ENCODE measurements around the gene GALNS.
A peak's percentile ranks its signal among the peaks of the same experiment; 100 is the strongest.

The GALNS gene

GRCh38 chr16:88814144-88814502, 42.6 kb downstream of the GALNS start:
- DNase-seq: no peak

- no peak for DNase-seq
Observed at GRCh38 chr16:88813269-88814143, 43.2 kb downstream of the GALNS start.

- no peak for DNase-seq
Observed at GRCh38 chr16:88812513-88813268, 44.1 kb downstream of the GALNS start.

- peak; percentile 94 for DNase-seq
Observed at GRCh38 chr16:88811769-88812512, 44.8 kb downstream of the GALNS start, which contains the start of gene APRT. APRT (minus strand) TSS chr16:88811928; CDS start chr16:88811899, 29 bp downstream.

GRCh38 chr16:88810912-88811768, 45.6 kb downstream of the GALNS start:
- peak; percentile 68 for DNase-seq

- DNase-seq: peak; percentile 40
Observed at GRCh38 chr16:88810166-88810911, 46.4 kb downstream of the GALNS start.

GRCh38 chr16:88809676-88810165, 47.0 kb downstream of the GALNS start:
- DNase-seq: no peak

GRCh38 chr16:88809068-88809675, 47.6 kb downstream of the GALNS start:
- no peak for DNase-seq

- DNase-seq: no peak
Observed at GRCh38 chr16:88807626-88808453, 48.9 kb downstream of the GALNS start.

- no peak for DNase-seq
Observed at GRCh38 chr16:88807142-88807625, 49.6 kb downstream of the GALNS start.

- no peak for DNase-seq
Observed at GRCh38 chr16:88806491-88807111, 50.1 kb downstream of the GALNS start.

- DNase-seq: no peak
Observed at GRCh38 chr16:88805887-88806393, 50.8 kb downstream of the GALNS start.

GRCh38 chr16:88805340-88805715, 51.4 kb downstream of the GALNS start:
- DNase-seq: no peak

- no peak for DNase-seq
Observed at GRCh38 chr16:88804552-88805339, 52.0 kb downstream of the GALNS start.

GRCh38 chr16:88804173-88804551, 52.6 kb downstream of the GALNS start:
- no peak for DNase-seq

GRCh38 chr16:88803264-88803987, 53.3 kb downstream of the GALNS start, which contains the start of gene CDT1:
CDT1 (plus strand) TSS chr16:88803789; CDS start chr16:88803832, 43 bp downstream.
- peak; percentile 82 for DNase-seq

GRCh38 chr16:88800277-88800592, 56.5 kb downstream of the GALNS start:
- DNase-seq: no peak
